ENCODE measurements around the gene COL18A1. TPM values are rescaled to one million over a fixed set of nuclear protein-coding genes. Genes with fewer than 3 reads are reported as not detected.

The COL18A1 gene
- total RNA-seq, 1 experiment from 2014 or later = 170 TPM

- TF ChIP-seq CTCF (IDR thresholded peaks at IDR 0.05; ENCODE audit: insufficient read depth in 1 of 2, low read depth in 1 of 2, low read length in 1 of 2, severe bottlenecking in 1 of 2, unreplicated experiment in 1 of 2) = no peak
- no peak for DNase-seq
- no peak overlapping the region for H3K4me3 Mint-ChIP-seq (ENCODE audit: unreplicated experiment)
- intact Hi-C loops (cut with micrococcal nuclease; ENCODE audit: unreplicated experiment) = no loop called here
- H3K36me3 Mint-ChIP-seq (ENCODE audit: insufficient read depth, unreplicated experiment) = peaks cover 9% of the 10 kb centered on the region
- H3K9me3 Mint-ChIP-seq (ENCODE audit: unreplicated experiment) = peaks cover 11% of the 10 kb centered on the region
- Histone ChIP-seq H3K4me1 (peaks cover 10% of the 10 kb centered on the region), H3K27me3 (replicated peaks; ENCODE audit: control insufficient read depth, insufficient read depth, low read length) (no peaks in the 10 kb centered on the region), H3K4me3 (ENCODE audit: low read depth, low read length) (no peak overlapping the region), H3K36me3 (ENCODE audit: control insufficient read depth, insufficient read depth, low read length) (no peaks in the 10 kb centered on the region), H3K9me3 (0 out of 2 replicates have a peak, but pooled peaks cover 8% of the 10 kb centered on the region)
- no TSS peak for BruUV-seq (replicated peaks)
- ChIA-PET CTCF (no interaction called here), POLR2A (no interaction called here)
- no peak overlapping the region for H3K27ac Mint-ChIP-seq (ENCODE audit: unreplicated experiment)
- peaks cover 16% of the 10 kb centered on the region for H3K4me1 Mint-ChIP-seq (ENCODE audit: low read depth, unreplicated experiment)
- no peaks in the 10 kb centered on the region for H3K27me3 Mint-ChIP-seq (ENCODE audit: insufficient read depth, unreplicated experiment)
Measured at GRCh38 chr21:45377325-45377709, 27.6 kb upstream of the COL18A1 start.

GRCh38 chr21:45377866-45378257 is 27.1 kb upstream of the COL18A1 start:
- H3K9me3 Mint-ChIP-seq (ENCODE audit: unreplicated experiment) = peaks cover 11% of the 10 kb centered on the region
- intact Hi-C loops (cut with micrococcal nuclease; ENCODE audit: unreplicated experiment) = loop anchor here (1.0 kb wide), 1 partner anchor 22 kb away; no protein-coding TSS in a partner anchor
- POLR2A ChIA-PET = no interaction called here
- Histone ChIP-seq H3K4me3 (ENCODE audit: low read depth, low read length) (no peak overlapping the region), H3K36me3 (ENCODE audit: control insufficient read depth, insufficient read depth, low read length) (no peaks in the 10 kb centered on the region), H3K9me3 (0 out of 2 replicates have a peak, but pooled peaks cover 8% of the 10 kb centered on the region), H3K4me1 (peaks cover 10% of the 10 kb centered on the region), H3K27me3 (replicated peaks; ENCODE audit: control insufficient read depth, insufficient read depth, low read length) (no peaks in the 10 kb centered on the region)
- H3K36me3 Mint-ChIP-seq (ENCODE audit: insufficient read depth, unreplicated experiment) = peaks cover 9% of the 10 kb centered on the region
- DNase-seq = peak in 1 of 2 experiments; percentile 9
- H3K27ac Mint-ChIP-seq (ENCODE audit: unreplicated experiment) = peak overlapping the region; percentile 61
- CTCF ChIA-PET = no interaction called here
- no peak for TF ChIP-seq CTCF (IDR thresholded peaks at IDR 0.05; ENCODE audit: insufficient read depth in 1 of 2, low read depth in 1 of 2, low read length in 1 of 2, severe bottlenecking in 1 of 2, unreplicated experiment in 1 of 2)
- peaks cover 16% of the 10 kb centered on the region for H3K4me1 Mint-ChIP-seq (ENCODE audit: low read depth, unreplicated experiment)
- no TSS peak for BruUV-seq (replicated peaks)
- no peaks in the 10 kb centered on the region for H3K27me3 Mint-ChIP-seq (ENCODE audit: insufficient read depth, unreplicated experiment)
- H3K4me3 Mint-ChIP-seq (ENCODE audit: unreplicated experiment) = no peak overlapping the region

- TF ChIP-seq CTCF (IDR thresholded peaks at IDR 0.05; ENCODE audit: insufficient read depth in 1 of 2, low read depth in 1 of 2, low read length in 1 of 2, severe bottlenecking in 1 of 2, unreplicated experiment in 1 of 2) = no peak
- Histone ChIP-seq H3K27me3 (replicated peaks; ENCODE audit: control insufficient read depth, insufficient read depth, low read length) (no peaks in the 10 kb centered on the region), H3K4me3 (ENCODE audit: low read depth, low read length) (no peak overlapping the region), H3K9me3 (0 out of 2 replicates have a peak, but pooled peaks cover 8% of the 10 kb centered on the region), H3K36me3 (ENCODE audit: control insufficient read depth, insufficient read depth, low read length) (no peaks in the 10 kb centered on the region), H3K4me1 (peaks cover 10% of the 10 kb centered on the region)
- BruUV-seq (replicated peaks) = no TSS peak
- DNase-seq = peak in 1 of 2 experiments; percentile 26
- Mint-ChIP-seq H3K9me3 (ENCODE audit: unreplicated experiment) (peaks cover 11% of the 10 kb centered on the region), H3K36me3 (ENCODE audit: insufficient read depth, unreplicated experiment) (peaks cover 9% of the 10 kb centered on the region), H3K4me1 (ENCODE audit: low read depth, unreplicated experiment) (peaks cover 16% of the 10 kb centered on the region), H3K27ac (ENCODE audit: unreplicated experiment) (peak overlapping the region; percentile 61), H3K4me3 (ENCODE audit: unreplicated experiment) (no peak overlapping the region), H3K27me3 (ENCODE audit: insufficient read depth, unreplicated experiment) (no peaks in the 10 kb centered on the region)
- intact Hi-C loops (cut with micrococcal nuclease; ENCODE audit: unreplicated experiment) = loop anchor here (1.0 kb wide), 1 partner anchor 22 kb away; no protein-coding TSS in a partner anchor
- CTCF ChIA-PET = no interaction called here
- POLR2A ChIA-PET = no interaction called here
Measured at GRCh38 chr21:45378258-45378966, 26.6 kb upstream of the COL18A1 start.

Measured in Caco-2 (cell line).